Measurements from ENCODE around the gene ZNF543. TPM values are rescaled to one million over a fixed set of nuclear protein-coding genes. Genes with fewer than 3 reads are reported as not detected.

ZNF543 gene
- total RNA-seq, 1 donor from 2014 or later: 12.8 TPM

Other genes starting within 250 kb of the ZNF543 start
- gene USP29, start 200.5 kb upstream of the ZNF543 start, total RNA-seq: not detected
- not detected for gene ZIM3, start 175.3 kb upstream of the ZNF543 start, total RNA-seq
- not detected for gene DUXA, start 153.0 kb upstream of the ZNF543 start, total RNA-seq
- 21.5 TPM for gene ZNF264, start 129.0 kb upstream of the ZNF543 start, total RNA-seq
- gene AURKC, start 89.4 kb upstream of the ZNF543 start, total RNA-seq: 2.3 TPM
- 27.9 TPM for gene ZNF805, start 79.8 kb upstream of the ZNF543 start, total RNA-seq
- gene ZNF460, start 40.0 kb upstream of the ZNF543 start, total RNA-seq: 95.8 TPM
- 10.2 TPM for gene ZNF304, start 30.8 kb downstream of the ZNF543 start, total RNA-seq
- 13.3 TPM for gene TRAPPC2B, start 43.1 kb downstream of the ZNF543 start, total RNA-seq
- gene ZNF547, start 43.1 kb downstream of the ZNF543 start, total RNA-seq: 3.3 TPM
- gene ZNF548, start 69.4 kb downstream of the ZNF543 start, total RNA-seq: 35.6 TPM
- gene ZNF17, start 90.7 kb downstream of the ZNF543 start, total RNA-seq: 14.7 TPM
- 12.6 TPM for gene ZNF749, start 114.9 kb downstream of the ZNF543 start, total RNA-seq
- gene VN1R1, start 136.7 kb downstream of the ZNF543 start, total RNA-seq: 1.2 TPM
- gene ZNF772, start 157.1 kb downstream of the ZNF543 start, total RNA-seq: 13.9 TPM
- gene ZNF419, start 167.3 kb downstream of the ZNF543 start, total RNA-seq: 10.5 TPM
- gene ZNF773, start 179.5 kb downstream of the ZNF543 start, total RNA-seq: 9.4 TPM
- gene ZNF549, start 206.9 kb downstream of the ZNF543 start, total RNA-seq: 9.0 TPM
- gene ZNF550, start 239.4 kb downstream of the ZNF543 start, total RNA-seq: 14.2 TPM

All from skin of body (tissue), 1 donor.